ENCODE results near the gene MTCP1.

MTCP1 gene

DNA sequence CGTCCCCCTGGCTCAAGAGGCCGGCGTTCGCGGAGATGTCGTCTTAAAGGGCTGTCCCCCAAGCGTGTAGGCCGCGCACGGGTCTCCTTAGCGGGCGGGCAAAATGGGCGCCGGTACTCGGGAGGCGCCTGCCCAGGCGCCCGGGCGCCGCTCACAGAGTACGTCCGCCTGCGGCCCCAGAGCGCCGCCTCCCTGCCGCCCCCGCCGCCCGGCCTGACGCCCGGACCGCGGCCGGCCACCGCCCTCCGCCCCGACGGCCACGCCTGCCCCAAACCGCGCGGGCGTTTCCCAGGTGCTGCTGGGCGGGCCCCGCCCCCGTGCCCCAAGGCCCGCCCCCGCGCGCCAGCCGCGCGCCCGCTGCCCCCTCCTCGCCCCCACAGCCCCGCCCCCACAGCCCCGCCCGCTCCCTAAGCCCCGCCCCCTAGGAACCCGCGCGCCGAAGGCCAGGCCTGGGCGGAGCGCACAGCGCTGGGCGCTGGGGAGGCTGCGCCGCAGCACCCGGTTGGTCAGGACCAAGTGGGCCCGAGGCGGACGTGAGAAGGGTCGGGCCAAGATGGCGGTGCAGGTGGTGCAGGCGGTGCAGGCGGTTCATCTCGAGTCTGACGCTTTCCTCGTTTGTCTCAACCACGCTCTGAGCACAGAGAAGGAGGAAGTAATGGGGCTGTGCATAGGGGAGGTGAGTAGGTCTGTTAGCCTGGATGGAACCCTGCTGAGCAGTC lies at the start of gene MTCP1, which contains the start of the genes BRCC3 and CMC4:
Gene MTCP1 (minus strand): TSS at position 162 of the 719 bp plus-strand sequence. CDS start 5,126 bp downstream, outside the sequence.
Gene BRCC3 (plus strand): TSS at position 534 of the 719 bp plus-strand sequence. CDS start 20 bp downstream, at position 554.
Gene CMC4 (minus strand): TSS at position 162 of the 719 bp plus-strand sequence. CDS start 7,113 bp downstream, outside the sequence.
- peak; percentile 87 for DNase-seq

DNA sequence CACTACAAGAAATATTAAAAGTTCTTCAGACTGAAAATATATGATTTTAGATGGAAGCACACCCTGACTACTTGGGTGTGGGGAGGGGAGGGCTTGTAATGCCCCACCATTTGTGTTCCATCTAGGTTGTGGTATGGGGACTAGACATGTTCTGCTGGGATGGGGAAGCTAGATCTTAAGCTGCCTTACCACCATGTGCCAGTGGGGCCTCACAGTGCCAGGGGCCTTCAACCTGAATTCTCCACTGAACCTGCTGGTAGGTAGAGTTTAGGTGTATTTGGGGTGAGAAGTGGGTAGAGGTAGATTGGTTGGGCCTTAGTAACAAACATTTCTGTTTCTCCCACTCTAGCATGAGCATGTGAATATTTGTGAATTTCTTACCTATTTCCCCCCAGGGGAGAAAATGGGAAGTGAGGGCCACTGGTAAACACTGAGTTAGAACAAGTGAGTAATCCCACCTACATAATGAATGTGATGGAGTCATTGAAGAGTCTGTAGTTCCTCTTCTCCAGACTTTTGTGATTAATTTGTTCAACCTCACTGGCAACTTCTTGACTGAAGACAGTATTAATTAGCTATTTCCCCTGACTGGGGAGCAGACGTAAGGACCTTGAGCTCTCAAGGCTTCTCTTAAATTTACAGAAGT lies 44.4 kb upstream of the MTCP1 start:
- no peak for DNase-seq

DNA sequence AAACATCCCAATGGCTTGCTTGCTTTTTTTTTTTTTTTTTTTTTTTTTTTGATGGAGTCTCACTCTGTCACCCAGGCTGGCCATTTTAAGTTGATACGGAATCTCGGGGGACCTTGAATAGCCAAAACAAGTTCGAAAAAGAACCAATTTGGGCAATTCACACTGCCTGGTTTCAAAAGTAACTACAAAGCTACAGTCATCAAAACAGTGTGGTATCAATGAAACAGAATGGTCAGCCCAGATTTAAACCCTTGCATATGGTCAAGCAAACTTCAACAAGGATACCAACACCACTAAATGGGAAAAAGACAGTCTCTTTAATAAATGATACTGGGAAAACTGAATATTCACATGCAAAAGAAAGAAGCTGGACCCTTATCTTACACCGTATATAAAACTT lies 42.2 kb upstream of the MTCP1 start:
- no peak for DNase-seq

- DNase-seq = no peak
These were observed 41.2 kb upstream of the MTCP1 start for GRCh38 chrX:155112171-155112570.

DNA sequence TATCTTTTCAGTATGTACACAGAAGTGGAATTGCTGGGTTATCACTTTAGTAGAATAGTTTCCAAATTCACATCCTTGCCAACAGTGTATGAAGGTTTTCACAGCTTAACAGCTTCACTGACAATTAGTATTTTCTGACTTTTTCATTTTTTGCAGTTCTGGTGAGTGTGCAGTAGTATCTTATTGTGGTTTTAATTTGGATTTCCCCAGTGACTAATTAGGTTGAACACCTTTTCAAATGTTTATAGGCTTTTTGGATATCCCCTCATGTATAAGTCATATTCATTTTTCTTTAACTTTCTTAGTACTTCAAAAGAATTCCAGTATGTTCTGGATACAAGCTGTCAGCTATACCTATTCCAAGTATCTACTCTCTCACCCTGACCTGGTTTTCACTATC lies 37.5 kb upstream of the MTCP1 start:
- no peak for DNase-seq

- DNase-seq = no peak
These were observed 35.0 kb upstream of the MTCP1 start for GRCh38 chrX:155105919-155106318.

DNA sequence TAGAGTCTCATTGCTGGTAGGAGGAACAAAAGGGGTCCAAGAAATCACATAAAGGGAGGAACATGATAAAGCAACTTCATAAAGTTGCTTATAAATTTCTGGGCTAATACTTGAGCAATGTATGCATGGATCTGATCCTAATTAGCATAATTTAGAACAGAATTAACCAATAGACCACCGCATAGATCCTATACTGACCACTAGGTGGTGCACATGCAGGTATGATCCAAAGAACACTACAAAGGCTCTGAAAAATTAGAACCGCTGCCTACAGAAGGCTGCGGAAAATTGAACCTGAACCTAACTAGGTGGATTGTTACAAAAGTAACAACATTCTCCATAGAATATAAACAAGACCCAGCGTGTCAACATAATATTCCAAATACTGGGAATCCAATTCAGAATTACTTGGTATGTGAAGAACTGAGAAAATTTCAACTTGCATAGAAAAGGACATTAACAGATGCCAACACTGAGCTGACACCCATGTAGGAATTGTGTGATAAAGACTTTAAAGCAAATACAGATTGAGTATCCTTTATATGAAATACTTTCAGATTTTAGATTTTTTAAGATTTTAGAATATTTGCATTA lies 23.6 kb upstream of the MTCP1 start:
- no peak for DNase-seq

- DNase-seq = no peak
These were observed 16.2 kb upstream of the MTCP1 start for GRCh38 chrX:155086961-155087735.

GRCh38 chrX:155086202-155086840 lies 15.4 kb upstream of the MTCP1 start:
- peak; percentile 69 for DNase-seq

GRCh38 chrX:155071694-155072280 lies 851 bp upstream of the MTCP1 start:
- DNase-seq = no peak

DNA sequence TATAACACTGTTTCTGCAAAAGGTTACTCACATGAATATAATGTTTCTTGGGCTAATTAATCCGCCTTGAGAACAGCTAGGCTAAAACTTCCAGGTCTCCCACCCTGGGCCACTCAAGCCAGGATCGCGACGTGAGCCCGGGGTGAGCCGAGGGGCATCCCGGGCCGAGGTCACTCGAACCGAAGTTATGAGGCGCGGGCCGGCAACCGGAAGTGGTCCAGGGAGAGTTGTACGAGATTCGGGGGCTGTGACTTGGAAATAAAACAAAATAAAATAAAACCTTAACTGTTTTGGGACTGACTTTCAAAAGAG lies 317 bp downstream of the MTCP1 start:
- no peak for DNase-seq

DNA sequence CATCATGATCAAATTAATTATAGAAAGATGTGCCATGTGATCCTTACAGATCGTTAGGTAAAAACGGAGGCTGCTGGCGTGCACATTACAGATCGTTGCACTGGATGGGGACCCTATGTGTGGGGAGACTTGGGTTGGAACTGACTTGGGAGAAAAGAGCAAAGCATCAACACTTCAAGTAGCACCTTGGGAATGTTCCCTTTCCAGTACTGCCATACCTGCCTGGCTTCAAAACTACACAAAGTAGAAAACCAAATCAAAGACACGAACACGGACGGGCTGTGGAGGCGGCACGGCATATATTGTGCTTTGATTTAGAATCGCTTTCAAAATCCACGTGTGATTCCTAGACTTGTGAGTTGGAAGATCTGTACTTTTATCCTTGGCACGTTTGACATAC lies 898 bp downstream of the MTCP1 start:
- DNase-seq = no peak

GRCh38 chrX:155069414-155069813 lies 1.5 kb downstream of the MTCP1 start:
- no peak for DNase-seq

DNA sequence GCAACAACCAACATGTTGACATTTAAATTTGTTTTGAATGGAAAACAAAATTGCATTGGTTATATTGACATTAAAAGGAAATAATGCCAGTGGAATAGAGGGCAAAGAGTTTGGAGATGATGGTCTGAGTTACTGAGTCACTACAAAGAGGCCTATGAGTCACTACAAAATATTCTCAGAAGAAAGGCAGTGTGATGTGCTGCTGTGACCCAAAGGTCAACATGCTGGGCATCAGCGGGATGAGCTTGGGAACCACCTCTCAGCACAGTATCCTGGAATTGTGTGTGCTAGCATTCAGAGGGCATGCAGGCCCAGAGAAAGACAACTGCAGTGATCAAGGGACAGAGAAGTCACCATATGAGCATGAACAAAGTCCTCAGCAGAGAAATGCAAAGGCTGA lies 2.8 kb downstream of the MTCP1 start:
- no peak for DNase-seq

DNA sequence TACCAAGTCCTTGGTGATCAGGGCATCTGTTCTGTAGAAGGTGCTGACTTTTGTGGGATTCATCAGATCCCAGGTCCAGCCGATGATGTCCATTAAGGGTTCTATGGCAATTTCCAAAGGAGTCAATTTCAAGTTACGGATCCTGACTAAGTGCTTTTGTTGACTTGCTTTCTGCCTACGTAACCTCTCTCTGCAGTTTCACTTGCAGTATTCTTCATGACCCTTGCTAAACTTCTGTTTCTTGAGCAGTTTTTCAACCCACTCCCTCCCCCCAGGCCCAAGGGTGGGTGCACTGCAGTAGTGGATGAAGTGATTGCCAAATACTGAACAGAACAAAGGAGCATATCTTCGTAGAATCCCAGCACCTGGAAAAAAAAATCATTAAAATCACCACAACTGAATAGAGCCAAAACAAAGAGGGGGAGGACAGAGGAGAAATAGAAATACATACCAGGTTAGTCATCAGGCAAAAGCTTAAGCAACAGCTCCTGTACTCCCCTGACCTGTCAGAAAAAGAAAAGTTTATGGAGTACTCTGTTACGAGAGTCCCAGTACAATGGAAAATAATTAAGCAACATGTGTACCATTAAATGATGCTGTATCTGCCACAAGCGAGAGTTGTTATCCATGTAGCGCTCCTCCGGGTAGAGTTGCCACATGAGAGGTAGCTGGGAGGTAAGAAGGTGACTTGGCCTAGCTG lies 5.8 kb downstream of the MTCP1 start:
- DNase-seq = no peak

GRCh38 chrX:155061760-155062159 lies 9.2 kb downstream of the MTCP1 start:
- DNase-seq = no peak

DNA sequence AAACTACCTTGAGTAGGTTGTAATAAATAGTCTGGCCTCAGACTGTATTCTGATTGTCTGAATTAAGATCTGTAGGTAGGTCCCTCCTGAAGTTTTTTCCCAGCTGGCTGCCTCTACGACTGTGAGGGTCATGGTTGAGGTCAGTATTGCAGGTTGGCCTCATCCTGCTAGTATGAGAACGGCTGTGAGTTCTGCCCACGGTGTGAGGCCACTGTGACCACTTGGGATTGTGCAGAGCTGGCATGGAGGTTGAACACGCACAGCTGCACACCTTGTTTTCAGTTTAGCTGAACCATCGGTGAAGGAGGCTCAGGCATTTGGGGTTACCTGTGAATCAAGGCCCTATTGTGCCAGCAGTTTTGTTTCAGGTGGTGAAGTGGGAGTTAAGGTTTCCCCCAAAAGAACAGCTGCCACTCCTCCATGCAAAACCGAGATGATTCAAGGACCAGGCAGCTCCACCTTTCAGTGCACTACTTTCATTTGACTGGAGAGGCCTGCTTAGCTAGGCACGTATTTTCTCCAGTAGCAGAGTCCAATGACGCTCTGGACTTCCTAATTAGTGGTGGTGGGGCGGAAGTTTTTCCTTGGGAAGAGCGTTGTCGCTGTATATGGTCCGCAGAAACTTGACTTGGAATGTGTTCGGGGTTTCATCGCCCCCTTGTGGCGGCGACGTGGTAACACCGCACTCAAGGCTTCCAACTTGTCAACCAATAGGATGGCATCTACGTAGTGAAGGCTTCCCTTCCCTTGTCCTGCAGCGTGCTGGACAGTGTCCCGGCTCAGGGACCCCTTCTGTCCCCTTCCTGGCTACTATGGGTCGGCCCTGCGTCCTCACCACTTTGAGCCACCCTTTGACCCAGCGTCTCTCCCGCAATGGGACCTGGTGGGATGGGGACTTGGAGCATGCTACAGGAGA lies 13.8 kb downstream of the MTCP1 start:
- DNase-seq = peak; percentile 75

- no peak for DNase-seq
These were observed 14.5 kb downstream of the MTCP1 start for GRCh38 chrX:155056471-155056870.

GRCh38 chrX:155055494-155055893 lies 15.4 kb downstream of the MTCP1 start:
- no peak for DNase-seq

DNA sequence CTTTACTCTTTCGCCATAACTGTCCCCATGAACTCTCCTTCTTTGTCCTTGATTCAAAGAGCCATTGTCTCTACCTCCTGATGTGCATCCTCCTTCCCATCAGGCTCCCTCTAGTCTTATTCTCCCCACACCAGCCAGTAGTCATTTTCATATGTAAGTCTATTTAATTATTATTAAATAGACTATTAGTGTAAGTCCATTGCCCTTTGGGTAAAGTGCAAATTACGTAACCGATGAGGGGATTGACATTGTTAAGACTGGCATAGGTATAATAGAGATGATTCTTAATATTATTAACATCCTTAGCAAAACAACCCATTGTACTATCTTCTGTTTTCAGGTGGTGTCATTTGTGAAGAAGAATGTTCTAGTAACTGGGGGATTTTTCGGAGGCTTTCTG lies 16.7 kb downstream of the MTCP1 start:
- DNase-seq = no peak

DNA sequence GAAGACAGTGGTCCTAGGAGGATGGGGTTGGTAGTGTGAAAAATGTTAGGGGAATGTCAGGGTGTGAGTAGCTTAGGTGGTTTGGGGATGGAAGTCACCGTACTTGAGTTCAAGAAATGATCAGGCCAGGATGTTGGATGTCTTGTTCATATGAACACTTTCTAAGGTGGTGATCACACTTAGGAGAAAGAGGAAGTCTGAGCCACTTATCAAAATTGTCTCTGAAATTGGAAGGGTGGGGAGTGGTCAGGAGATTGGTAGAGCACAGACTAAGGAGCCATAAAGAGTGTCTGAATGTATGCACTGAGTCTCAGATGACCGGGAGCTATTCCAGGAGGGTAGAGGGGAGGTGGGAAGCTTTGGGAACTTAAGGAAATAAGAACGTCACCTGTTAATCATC lies 17.3 kb downstream of the MTCP1 start:
- no peak for DNase-seq
